GM18517 (cell line): ENCODE results near the gene NSUN7.
"Not testable (repeated sequence)": the region's sequence is repeated elsewhere in the genome, so short reads cannot be mapped to it uniquely, and the experiment has no call there.

Experiments
- ATAC-seq: cut with Tn5 transposase; IDR thresholded peaks from one replicate; pipeline ENCODE4 v1.9.1; 2021; ENCODE audit warnings: mild to moderate bottlenecking, moderate library complexity; ENCODE audit not compliant: unreplicated experiment

Gene NSUN7

DNA sequence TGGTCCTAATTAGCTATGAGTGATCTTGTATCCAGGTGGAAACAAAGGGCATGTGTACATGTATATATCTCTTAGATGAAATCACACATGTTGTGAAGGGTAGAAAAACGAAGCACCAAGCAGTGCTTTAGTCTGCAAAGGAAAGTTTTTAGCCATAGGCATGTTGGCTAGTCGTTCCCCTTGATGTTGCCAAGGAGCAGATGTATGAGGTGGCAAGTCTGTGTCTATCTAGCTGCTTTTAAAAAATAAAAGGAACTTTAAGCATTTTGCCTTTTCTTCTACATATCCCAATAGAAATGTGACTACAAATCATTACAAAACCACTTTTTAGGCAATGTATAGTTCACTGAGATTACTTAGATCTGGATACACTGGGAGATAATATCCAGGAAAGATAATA, 63.1 kb downstream of the NSUN7 start:
- ATAC-seq: no peak

DNA sequence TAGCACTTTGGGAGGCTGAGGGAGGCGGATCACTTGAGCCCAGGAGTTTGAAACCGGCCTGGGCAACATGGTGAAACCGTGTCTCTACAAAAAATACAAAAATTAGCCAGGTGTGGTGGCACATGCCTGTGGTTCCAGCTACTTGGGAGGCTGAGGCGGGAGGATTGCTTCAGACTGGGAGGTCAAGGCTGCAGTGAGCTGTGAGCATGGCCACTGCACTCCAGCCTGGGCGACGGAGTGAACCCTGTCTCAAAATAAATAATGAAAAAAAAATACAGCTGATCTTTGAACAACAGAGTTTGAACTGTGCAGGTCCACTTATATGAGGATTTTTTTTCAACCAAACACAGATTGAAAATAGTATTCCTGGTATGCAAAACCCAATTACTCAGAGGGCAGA, 67.4 kb downstream of the NSUN7 start:
- not testable (repeated sequence) for ATAC-seq

DNA sequence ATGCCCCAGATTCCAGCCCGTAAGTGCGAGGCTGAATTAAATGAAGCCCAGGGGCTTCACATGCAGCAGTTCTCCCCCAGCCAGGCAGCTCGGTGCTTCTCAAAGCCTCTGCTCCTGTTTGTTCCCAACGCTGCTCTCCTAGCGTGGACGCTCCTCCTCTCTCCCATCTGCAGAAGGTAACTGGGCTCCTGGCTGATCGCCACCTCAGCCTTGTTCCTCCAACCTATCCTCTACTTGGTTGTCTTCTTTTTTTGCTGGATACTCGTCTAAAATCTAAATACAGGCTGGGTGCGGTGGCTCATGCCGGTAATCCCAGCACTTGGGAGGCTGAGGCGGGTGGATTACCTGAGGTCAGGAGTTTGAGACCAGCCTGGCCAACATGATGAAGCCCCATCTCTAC, 70.3 kb downstream of the NSUN7 start:
- no peak for ATAC-seq

DNA sequence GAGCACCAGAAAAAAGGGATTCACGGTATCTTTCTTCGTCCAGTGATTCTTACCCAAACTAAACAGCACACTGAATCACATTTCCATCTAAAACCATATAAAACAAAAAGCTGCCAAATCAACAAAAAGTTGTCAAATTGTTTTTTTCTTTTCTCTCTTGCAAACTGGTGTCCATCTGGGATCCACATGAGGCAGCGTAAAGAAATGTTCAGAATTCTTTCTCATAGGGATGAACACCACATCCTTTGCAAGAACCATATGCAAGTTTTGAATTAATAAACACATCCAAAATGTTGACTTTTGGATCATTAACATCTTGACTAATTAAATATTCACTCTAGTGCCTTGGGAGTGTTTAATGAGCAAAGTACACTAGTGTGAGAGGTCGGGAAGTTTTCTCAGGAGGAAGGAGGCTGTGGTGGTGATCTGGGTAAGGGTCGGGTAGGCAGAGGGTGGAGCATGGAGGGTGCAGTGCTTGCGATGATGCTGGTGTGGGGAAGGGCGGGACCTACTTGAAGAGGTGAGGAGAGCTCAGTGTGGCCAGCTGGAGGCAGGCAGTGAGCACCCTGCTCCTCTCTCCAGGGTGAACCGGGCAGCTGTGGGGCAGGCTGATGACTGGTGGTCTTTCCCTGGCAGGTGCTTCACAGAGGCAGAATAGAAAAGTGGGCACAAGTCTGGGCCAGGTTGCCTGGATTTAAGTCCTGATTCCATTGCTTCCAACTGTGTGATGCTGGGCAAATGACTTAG, 72.8 kb downstream of the NSUN7 start:
- ATAC-seq: no peak

DNA sequence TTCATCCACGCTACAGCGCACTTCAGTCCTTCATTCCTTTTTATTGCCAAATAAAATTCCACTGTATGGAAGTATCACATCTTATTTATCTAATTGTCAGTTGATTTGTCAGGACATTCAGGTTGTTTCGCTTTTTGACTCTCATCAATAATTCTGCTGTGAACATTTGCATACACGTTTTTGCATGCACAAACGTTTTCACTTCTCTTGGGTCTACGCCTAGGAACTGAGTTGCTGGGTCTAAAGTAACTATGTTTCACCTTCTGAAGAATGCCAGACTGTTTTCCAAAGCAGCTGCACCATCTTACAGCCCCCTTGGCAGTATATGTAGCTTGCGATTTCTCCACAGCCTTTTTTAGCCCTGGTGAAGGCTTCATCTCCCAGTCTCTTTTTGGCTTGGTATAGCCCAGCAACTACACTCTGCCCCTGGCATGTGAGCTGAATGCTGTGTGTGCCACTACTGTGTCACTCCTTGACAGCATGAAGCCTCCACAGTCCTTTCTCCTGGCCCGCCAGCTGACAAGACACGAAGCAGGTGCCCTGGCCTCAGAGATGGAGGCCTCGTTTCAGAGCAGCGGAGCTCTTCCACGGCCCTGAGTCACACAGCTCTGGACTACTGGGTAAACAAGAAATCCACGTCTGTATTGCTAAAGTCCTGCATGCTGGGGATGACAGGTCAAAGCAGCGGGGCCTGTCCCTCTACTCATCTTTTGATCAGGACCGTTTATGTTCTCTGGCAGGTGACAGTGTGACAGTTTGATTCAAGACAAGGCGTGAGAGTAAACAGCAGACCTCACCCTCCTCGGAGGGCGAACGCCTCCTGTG, 75.5 kb downstream of the NSUN7 start:
- ATAC-seq: no peak

DNA sequence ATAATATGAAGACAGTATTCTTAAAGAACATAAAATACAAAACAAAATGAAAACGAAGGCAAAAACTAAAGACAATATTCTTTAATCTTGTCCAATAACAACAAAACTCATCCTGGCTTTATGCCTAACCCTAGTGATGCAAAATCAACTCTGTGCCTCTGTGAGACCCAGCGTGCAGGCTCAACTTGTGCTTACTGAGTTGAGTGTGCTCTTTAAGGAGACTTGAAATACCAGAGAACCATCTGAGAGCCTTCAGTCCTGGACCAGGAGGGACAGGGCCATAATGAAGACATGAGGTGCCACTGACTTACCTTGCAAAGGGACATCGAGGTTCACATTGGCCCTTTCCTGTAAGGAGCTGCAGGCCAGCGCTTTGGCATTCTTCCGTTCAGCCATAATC, 77.1 kb downstream of the NSUN7 start:
- ATAC-seq: no peak

DNA sequence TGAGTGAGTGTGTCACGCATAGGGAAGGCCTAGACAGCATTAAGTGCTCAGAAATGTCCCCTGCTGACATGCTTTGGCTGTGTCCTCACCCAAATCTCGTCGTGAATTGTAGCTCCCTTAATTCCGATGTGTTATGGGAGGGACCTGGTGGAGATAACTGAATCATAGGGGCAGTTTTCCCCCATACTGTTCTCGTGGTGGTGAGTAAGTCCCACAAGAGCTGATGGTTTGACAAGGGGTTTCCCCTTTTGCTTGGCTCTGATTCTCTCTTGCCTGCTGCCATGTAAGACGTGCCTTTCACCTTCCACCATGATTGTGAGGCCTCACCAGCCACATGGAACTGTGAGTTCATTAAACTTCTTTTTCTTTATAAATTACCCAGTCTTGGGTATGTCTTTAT, 78.0 kb downstream of the NSUN7 start:
- no peak for ATAC-seq

DNA sequence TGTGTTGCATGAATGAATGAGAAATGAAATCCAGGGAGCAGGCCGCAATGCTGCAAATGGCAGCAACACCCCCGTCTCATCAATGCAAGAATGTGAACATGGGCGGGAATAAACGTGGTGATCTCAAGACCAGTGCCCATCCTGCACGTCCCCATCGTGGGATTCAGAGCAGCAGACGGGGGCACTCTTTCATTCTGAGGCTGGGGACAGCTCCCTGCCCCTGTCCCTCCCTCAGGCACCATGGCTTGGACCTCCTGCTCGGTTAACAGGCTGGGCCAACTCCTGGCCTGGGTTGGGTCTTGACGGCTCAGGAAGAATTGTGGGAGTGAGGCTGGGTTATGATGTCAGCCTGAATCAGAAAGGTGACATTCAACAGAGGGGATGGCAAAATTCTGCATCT, 78.9 kb downstream of the NSUN7 start:
- no peak for ATAC-seq

DNA sequence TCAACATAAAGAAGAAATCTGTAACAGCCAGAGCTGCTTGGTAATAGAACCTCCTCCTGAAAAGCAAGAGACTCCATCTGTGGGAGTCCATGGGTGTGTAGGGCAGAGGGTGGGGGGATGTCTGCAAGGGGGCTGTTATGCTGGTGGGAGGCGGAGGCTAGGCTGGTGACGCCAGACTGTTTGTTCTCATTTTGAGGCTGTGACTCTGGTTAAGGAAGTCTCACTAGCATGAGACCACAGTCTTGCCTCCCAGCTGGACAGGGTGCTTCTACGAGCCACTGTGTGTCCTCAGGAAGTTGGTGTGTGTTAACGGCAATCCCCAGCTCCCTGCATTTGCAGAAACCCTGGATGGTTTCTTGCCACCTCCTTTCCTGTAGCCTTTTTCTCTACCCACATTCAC, 79.8 kb downstream of the NSUN7 start:
- ATAC-seq: no peak

DNA sequence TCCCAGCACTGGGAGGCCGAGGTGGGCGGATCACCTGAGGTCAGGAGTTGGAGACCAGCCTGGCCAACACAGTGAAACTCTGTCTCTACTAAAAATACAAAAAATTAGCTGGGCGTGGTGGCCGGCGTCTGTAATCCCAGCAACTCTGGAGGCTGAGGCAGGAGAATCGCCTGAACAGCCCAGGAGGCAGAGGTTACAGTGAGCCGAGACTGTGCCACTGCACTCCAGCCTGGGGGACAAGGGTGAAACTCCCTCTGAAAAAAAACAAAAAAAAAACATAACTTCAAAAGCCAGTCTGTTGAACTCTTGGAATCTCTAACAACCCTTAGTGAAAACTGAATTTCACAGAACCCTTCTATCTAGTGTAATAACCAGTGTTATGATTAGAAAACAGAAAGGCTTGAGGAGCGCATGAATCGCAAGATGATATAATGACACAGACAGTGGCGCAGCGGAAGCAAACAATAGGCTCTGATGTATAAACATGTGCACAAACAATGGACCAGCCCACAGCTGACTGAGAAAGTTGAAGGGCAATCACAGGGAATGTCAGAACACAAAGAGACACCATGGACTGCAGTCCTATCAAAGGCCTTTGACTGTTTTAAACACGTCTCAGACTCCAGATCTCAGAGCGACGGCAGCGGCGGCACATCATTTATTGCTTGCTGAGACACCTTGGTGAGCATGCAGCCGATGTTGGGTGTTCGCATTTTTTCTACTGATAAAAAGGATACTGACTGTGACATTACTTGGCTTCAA, 81.6 kb downstream of the NSUN7 start:
- no peak for ATAC-seq

DNA sequence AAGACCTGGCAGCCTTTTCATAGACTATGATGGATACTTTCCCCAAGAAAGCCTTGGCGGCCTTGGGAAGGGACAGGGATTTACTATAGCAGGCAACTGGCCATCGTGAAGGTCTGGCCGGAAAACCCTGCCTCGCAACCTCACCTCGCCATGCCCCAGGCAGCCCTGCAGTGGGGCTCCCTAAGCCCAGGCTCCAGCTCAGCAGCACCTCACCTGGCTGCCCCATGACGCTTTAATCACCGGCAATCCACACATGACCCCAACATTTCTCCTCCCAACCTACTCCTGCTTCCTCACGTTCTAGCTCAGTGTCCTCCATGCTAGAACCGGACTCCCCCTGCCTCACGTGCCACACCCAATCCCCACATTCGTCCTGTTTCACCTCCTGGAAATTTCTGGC, 82.4 kb downstream of the NSUN7 start:
- no peak for ATAC-seq

DNA sequence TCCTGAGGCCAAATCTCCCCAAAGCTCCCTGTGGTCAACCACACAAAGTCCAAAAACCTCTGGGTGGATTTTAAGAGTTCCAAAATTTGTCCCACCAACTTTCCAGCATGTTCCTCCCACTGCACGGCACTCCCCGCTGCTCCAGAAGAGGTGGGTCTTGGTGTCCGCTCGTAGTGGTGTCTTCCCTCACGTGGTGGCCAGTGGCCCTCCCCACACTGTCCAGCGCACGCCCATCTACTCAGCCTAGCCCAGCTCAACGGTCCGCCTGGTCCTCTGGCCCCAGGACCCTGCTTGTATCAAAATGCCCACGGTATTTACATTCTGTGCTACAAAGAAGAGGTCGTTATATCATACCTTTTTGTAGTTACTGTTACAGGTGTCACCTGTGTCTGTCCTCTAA, 83.5 kb downstream of the NSUN7 start:
- no peak for ATAC-seq

DNA sequence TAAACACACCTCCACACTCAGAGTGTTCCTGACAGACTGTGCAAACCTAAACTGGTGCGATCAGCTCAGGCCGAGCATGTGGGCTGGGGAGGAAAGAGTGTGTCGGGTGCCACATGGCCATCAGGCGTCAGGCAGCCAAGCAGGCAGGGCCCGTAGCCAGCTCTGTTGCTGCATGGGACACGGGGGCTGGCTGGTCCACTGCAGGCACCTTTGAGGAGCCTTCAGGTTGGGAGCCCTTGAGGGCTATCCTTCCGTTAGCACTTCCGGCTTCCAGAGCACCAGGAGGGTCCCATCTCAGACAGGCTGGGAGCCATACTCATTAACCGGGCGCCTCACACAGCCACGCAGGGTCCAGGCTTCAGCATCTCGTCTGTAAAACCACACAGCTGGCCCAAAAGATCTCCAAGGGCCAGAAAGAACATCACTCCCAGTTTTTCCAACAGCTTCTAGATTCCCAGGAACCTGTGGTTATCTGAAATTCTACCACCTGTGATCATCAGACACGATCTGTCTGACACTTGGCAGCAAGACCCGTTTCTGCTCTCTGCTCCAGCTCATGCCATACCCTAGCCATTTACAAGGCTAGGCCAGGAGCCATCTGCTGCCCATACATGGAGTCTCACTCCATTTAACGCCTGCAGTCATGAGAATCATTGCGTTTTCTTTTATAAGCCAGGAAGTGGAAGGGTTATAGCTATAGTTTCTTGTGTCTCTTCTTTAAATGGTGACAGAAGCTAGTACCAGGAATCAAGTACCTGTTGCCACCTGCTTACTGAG, 87.5 kb downstream of the NSUN7 start:
- ATAC-seq: no peak

DNA sequence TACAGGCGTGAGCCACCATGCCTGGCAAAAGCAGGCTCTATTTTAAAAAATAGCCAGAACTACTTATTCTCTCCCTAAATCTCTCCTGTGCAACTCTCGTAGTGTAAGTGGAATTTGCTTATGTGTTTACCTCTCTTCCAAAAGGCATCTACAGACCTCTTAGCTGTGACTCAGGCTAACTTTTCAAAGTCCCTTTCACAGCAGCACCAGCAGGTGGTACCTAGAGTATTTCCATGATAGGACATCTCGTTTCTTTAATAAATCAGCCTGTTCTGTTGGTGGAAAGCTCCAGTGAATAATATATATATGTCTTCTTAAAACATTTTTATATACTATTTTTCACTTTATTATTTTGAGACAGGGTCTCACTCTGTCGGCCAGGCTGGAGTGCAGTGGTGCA, 89.0 kb downstream of the NSUN7 start:
- ATAC-seq: no peak

DNA sequence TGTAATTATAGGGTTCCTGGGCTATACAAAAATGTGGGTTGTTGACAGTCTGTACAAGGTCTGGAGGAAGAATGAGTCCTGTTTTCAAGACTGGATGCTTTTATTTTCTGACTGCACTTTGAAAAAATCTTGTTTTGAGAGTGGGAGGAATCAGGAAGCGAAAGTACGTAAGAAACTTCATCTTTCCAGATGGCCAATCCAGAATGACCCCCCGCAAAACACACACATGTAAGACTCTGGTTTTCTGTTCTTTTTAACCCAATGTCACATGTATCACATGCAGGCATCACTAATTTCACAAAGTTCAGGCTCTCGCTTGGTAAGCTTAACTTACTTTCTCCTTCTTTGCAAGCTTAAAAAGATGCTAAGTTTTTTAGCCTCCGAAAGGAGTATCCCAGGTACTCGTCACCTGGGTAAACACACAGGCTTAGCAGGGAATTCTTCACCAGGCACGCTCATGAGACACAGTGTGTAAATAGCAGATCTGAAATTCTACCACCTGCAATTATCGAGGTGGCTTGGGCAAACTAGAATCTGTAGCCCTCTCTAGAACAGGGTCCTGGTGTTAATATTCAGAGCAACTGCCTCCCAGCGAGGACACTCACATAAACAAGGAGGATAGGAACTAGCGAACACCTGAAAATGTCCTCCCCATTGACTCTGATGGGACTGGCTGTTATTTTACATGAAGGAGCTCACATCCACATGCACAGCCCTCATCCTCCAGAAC, 90.7 kb downstream of the NSUN7 start:
- ATAC-seq: no peak

DNA sequence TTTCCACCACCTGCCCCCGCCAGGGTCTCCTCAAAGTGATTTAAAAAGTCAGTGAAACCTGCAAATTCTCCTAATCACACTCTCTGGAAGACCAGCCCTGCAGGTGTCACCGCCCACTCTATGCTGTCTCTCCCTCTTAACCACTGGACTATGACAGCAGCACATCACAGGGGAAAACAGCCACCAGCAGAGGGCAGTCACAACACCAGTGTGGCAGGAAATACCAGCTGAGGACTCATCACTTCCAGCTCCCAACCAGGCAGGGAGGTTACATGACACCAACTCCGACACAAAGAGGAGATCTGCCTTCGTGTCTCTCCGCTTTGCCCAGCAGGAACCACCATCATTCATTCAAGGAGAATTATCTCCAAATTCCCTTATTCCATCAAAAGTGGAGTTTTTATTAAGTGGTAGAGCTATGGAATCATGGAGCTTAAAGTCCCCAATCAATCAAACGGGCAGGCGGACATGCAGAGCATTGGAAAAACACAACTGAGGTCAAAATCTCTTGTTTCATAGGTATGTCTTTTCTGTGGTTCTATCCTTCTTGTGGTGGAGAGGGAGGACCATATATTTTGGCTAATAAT, 91.3 kb downstream of the NSUN7 start:
- peak; percentile 79 for ATAC-seq

DNA sequence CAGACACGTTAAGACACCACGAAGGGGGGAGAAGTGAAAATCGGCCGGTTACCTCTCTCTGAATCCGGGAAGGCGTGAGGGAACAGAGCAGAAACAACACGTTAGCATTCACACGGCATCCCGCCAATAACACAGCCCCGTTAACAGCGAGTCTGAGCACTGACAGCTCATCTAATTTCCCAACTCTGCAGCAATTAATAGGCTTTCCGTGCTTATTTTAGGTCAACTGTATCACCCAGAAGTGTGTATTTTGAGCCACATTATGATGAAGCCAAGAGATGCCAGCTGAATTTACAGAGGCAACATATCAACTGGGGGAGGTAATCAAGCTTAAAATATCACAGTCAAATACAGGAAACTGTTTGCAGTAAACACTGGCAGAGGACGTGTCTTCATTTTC, 92.6 kb downstream of the NSUN7 start:
- ATAC-seq: no peak

DNA sequence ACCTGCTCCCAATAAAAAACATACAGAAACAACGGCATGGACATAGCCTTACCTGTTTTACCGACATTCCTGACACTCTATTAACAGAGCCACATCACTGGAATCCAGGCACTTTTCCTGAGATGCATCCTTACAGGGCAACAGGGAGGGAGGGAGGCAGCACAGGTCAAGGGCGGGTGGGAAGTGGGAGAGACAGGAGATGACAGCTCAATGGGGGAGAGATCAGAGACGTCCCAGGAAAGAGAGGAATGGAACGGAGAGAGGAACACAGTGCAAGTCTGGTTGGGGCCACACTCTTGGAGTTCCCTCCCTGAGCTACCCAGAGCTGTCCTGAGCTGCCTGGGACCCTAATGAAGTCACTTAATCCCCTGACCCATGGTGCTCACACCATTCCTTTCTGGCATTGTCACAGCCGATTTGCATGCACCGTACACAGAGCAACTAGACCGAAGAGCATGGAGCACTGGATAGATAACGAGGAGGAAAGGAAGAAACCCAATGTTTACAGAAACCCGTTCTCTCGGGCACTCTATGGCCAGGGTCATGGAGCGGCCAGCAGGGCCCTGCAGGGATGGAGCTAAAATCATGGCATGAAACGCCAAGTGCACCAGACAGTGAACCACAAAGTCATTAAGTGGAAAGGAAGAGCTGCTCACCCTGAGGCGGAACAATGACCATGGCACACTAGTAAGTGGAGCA, 93.1 kb downstream of the NSUN7 start:
- ATAC-seq: no peak

DNA sequence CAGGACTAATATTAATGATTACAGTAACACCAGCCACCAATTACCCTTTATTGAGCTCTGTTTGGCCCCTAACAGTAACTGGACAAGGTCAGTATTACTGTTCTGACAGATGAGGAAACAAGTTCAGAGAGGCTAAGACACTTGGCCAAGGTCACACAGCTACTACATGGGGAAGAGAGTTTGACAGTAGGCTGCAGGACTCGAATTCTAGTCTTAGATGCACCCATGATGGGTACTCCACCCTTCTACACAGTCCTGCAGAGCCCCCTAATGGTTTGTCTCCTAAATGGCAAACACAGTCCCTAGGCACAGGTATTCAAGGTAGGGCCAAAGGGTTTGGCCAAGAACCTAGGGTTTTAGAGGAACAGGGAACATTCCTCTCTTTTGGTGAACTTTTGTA, 93.9 kb downstream of the NSUN7 start:
- ATAC-seq: no peak
